Tibial nerve (tissue), 4 donors: ENCODE data around the gene RAB30.

Experiments
- CTCF ChIP-seq, 5 experiments: fragments of 200-600 bp in 3 of 5; fragments of 450-650 bp in 2 of 5; sonication (generic) in 3 of 5; IDR thresholded peaks; one replicate each; pipeline ENCODE4 v1.5.1; 2016 to 2019; ENCODE audit warnings: antibody characterized with exemption in 5 of 5, mild to moderate bottlenecking in 3 of 5, moderate library complexity in 2 of 5
- EP300 ChIP-seq, 2 donors: sonication (generic); formaldehyde crosslinking; IDR thresholded peaks; one replicate each; pipeline ENCODE4 v1.6.1; 2017; ENCODE audit warnings: antibody characterized with exemption in 2 of 2, mild to moderate bottlenecking in 1 of 2
- POLR2A ChIP-seq, 2 donors: fragments of 450-650 bp; IDR thresholded peaks; one replicate each; pipeline ENCODE4 v1.6.1; 2017; ENCODE audit warnings: antibody characterized with exemption in 2 of 2, mild to moderate bottlenecking in 2 of 2, moderate library complexity in 2 of 2

DNA sequence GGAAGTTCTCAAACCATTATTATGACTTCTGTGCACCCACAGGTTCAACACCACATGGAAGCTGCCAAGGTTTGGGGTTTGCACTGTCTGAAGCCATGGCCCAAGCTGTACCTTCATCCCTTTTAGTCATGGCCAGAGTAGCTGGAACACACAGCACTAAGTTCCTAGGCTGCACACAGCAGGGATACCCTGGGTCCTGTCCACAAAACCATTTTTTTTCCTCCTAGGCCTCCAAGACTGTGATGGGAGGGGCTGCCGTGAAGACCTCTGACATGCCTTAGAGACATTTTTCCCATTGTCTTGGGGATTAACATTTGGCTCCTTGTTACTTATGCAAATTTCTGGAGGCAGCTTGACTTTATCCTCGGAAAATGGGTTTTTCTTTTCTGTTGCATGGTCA, 127.5 kb downstream of the RAB30 start:
- TF ChIP-seq CTCF (IDR thresholded peaks at IDR 0.05) (no peak), POLR2A (IDR thresholded peaks at IDR 0.05) (no peak), EP300 (IDR thresholded peaks at IDR 0.05) (no peak)
